ENCODE results near the gene WFDC5. TPM values are rescaled to one million over a fixed set of nuclear protein-coding genes. Genes with fewer than 3 reads are reported as not detected.

Gene WFDC5
- total RNA-seq, 1 donor = not detected

- Histone ChIP-seq H3K36me3 (ENCODE audit: insufficient read depth, low read length) (peaks cover 16% of the 10 kb centered on the region), H3K4me3 (ENCODE audit: insufficient read depth, low read length) (no peak overlapping the region), H3K4me2 (ENCODE audit: insufficient read depth, low read length) (no peak overlapping the region), H4K20me1 (ENCODE audit: insufficient read depth, low read length) (no peaks in the 10 kb centered on the region), H3K9me3 (ENCODE audit: low read depth, low read length) (no peaks in the 10 kb centered on the region), H3K27ac (ENCODE audit: low read depth, low read length) (peak overlapping the region; percentile 39), H2AFZ (ENCODE audit: low read length) (no peak overlapping the region), H3K27me3 (ENCODE audit: insufficient read depth, low read length) (no peaks in the 10 kb centered on the region), H3K79me2 (ENCODE audit: insufficient read depth, low read length) (no peaks in the 10 kb centered on the region), H3K4me1 (ENCODE audit: insufficient read depth, low read length) (peaks cover 7% of the 10 kb centered on the region)
- peak; percentile 62 for TF ChIP-seq CTCF (IDR thresholded peaks at IDR 0.05; ENCODE audit: extremely low read depth, low read depth, low read length)
- peak; percentile 72 for DNase-seq (ENCODE audit: insufficient read length, low spot score, missing footprints)
These were observed 33.9 kb downstream of the WFDC5 start for GRCh38 chr20:45080867-45081624.

GRCh38 chr20:45077559-45077958 lies 37.4 kb downstream of the WFDC5 start:
- no peaks in the 10 kb centered on the region for H3K27me3 ChIP-seq (ENCODE audit: insufficient read depth, low read length)
- H3K4me3 ChIP-seq (ENCODE audit: insufficient read depth, low read length) = no peak overlapping the region
- H3K9me3 ChIP-seq (ENCODE audit: low read depth, low read length) = no peaks in the 10 kb centered on the region
- peaks cover 7% of the 10 kb centered on the region for H3K4me1 ChIP-seq (ENCODE audit: insufficient read depth, low read length)
- peaks cover 31% of the 10 kb centered on the region for H3K36me3 ChIP-seq (ENCODE audit: insufficient read depth, low read length)
- no peak for TF ChIP-seq CTCF (IDR thresholded peaks at IDR 0.05; ENCODE audit: extremely low read depth, low read depth, low read length)
- no peak overlapping the region for H3K4me2 ChIP-seq (ENCODE audit: insufficient read depth, low read length)
- no peak overlapping the region for H3K27ac ChIP-seq (ENCODE audit: low read depth, low read length)
- H2AFZ ChIP-seq (ENCODE audit: low read length) = no peak overlapping the region
- no peaks in the 10 kb centered on the region for H4K20me1 ChIP-seq (ENCODE audit: insufficient read depth, low read length)
- no peaks in the 10 kb centered on the region for H3K79me2 ChIP-seq (ENCODE audit: insufficient read depth, low read length)
- DNase-seq (ENCODE audit: insufficient read length, low spot score, missing footprints) = no peak

GRCh38 chr20:45073221-45073620 lies 41.8 kb downstream of the WFDC5 start:
- Histone ChIP-seq H3K4me3 (ENCODE audit: insufficient read depth, low read length) (no peak overlapping the region), H3K27me3 (ENCODE audit: insufficient read depth, low read length) (no peaks in the 10 kb centered on the region), H3K79me2 (ENCODE audit: insufficient read depth, low read length) (peaks cover 6% of the 10 kb centered on the region), H3K27ac (ENCODE audit: low read depth, low read length) (no peak overlapping the region), H3K4me2 (ENCODE audit: insufficient read depth, low read length) (no peak overlapping the region), H2AFZ (ENCODE audit: low read length) (no peak overlapping the region), H4K20me1 (ENCODE audit: insufficient read depth, low read length) (no peaks in the 10 kb centered on the region), H3K4me1 (ENCODE audit: insufficient read depth, low read length) (peaks cover 6% of the 10 kb centered on the region), H3K9me3 (ENCODE audit: low read depth, low read length) (peaks cover 2% of the 10 kb centered on the region), H3K36me3 (ENCODE audit: insufficient read depth, low read length) (peaks cover 28% of the 10 kb centered on the region)
- no peak for DNase-seq (ENCODE audit: insufficient read length, low spot score, missing footprints)
- TF ChIP-seq CTCF (IDR thresholded peaks at IDR 0.05; ENCODE audit: extremely low read depth, low read depth, low read length) = no peak

DNA sequence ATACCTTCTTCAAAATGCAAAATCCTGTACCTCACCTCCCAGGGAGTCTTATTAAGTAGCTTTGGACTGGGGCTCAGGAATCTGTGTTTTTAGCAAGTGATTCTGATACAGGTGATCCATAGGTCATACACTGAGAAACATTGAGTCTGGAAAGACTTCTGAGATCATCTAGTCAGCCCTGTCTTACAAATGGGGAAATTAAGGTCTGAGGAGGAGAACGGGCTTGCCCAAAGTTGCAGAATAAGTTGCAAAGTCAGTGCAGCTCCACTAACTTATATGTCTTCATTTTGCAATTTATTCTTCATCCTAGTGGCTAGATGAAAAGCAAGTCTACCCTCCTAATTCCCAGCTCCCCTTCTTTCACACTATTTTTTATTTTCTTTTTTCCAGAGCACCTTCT lies 42.9 kb downstream of the WFDC5 start:
- Histone ChIP-seq H3K27ac (ENCODE audit: low read depth, low read length) (no peak overlapping the region), H3K27me3 (ENCODE audit: insufficient read depth, low read length) (no peaks in the 10 kb centered on the region), H3K9me3 (ENCODE audit: low read depth, low read length) (peaks cover 2% of the 10 kb centered on the region), H3K4me3 (ENCODE audit: insufficient read depth, low read length) (no peak overlapping the region), H2AFZ (ENCODE audit: low read length) (no peak overlapping the region), H3K4me1 (ENCODE audit: insufficient read depth, low read length) (peaks cover 17% of the 10 kb centered on the region), H3K36me3 (ENCODE audit: insufficient read depth, low read length) (peaks cover 22% of the 10 kb centered on the region), H3K4me2 (ENCODE audit: insufficient read depth, low read length) (no peak overlapping the region), H3K79me2 (ENCODE audit: insufficient read depth, low read length) (peaks cover 14% of the 10 kb centered on the region), H4K20me1 (ENCODE audit: insufficient read depth, low read length) (no peaks in the 10 kb centered on the region)
- no peak for TF ChIP-seq CTCF (IDR thresholded peaks at IDR 0.05; ENCODE audit: extremely low read depth, low read depth, low read length)
- DNase-seq (ENCODE audit: insufficient read length, low spot score, missing footprints) = no peak
